Peyer's patch (tissue), 4 donors: ENCODE measurements around the gene SLC7A7. TPM values are rescaled to one million over a fixed set of nuclear protein-coding genes. Genes with fewer than 3 reads are reported as not detected.

Source experiments
- DNase-seq, 3 donors: peaks; one replicate each; pipeline ENCODE4 v3.0.0-alpha.2; 2017 to 2019
- H3K27ac ChIP-seq, 4 donors: fragments of 200-600 bp; sonication (generic); one replicate each; pipeline ENCODE4 v1.5.1; 2016 to 2019
- H3K27me3 ChIP-seq, 2 donors: fragments of 200-600 bp; sonication (generic); one replicate each; pipeline ENCODE4 v1.5.1; 2019
- H3K36me3 ChIP-seq, 3 donors: fragments of 200-600 bp; sonication (generic); one replicate each; pipeline ENCODE4 v1.5.1; 2016 to 2019
- H3K4me1 ChIP-seq, 4 donors: fragments of 200-600 bp; sonication (generic); one replicate each; pipeline ENCODE4 v1.5.1; 2016 to 2019
- H3K4me3 ChIP-seq, 4 donors: fragments of 200-600 bp; sonication (generic); 1 replicate in 3 of 4; 2 replicates in 1 of 4; pipeline ENCODE4 v1.5.1; 2016 to 2019; ENCODE audit warnings: mild to moderate bottlenecking in 1 of 4
- H3K9me3 ChIP-seq, 4 donors: fragments of 200-600 bp; sonication (generic); one replicate each; pipeline ENCODE4 v1.5.1; 2016 to 2019; ENCODE audit warnings: mild to moderate bottlenecking in 1 of 4
- CTCF ChIP-seq, 6 experiments: fragments of 450-650 bp in 4 of 6; fragments of 200-600 bp in 2 of 6; sonication (generic) in 1 of 6; IDR thresholded peaks; one replicate each; pipeline ENCODE4 v1.5.1; 2017 to 2019; ENCODE audit warnings: antibody characterized with exemption in 6 of 6, mild to moderate bottlenecking in 3 of 6, moderate library complexity in 1 of 6
- POLR2A ChIP-seq, 2 donors: fragments of 450-650 bp; IDR thresholded peaks; one replicate each; pipeline ENCODE4 v1.5.1; 2017; ENCODE audit warnings: antibody characterized with exemption in 2 of 2, mild to moderate bottlenecking in 2 of 2, moderate library complexity in 2 of 2
- total RNA-seq, 4 donors: library from RNA; depleted of rRNA; stranded (reverse); fragments of >200 nt; gene quantifications; one replicate each; pipeline ENCODE4 v1.1.0, GENCODE V29; 2016

The SLC7A7 gene
- total RNA-seq, 4 donors from 2014 or later = 30.5 to 787 (median 367) TPM

- Histone ChIP-seq H3K4me3 (no peak overlapping the region), H3K27ac (no peak overlapping the region), H3K4me1 (no peaks in the 10 kb centered on the region), H3K9me3 (no peaks in the 10 kb centered on the region), H3K36me3 (no peaks in the 10 kb centered on the region), H3K27me3 (no peaks in the 10 kb centered on the region)
- no peak for TF ChIP-seq POLR2A (IDR thresholded peaks at IDR 0.05)
- no peak for TF ChIP-seq CTCF (IDR thresholded peaks at IDR 0.05)
- DNase-seq = no peak
Observed at GRCh38 chr14:22752422-22752821, 62.8 kb downstream of the SLC7A7 start.

GRCh38 chr14:22748631-22749068 lies 66.6 kb downstream of the SLC7A7 start:
- Histone ChIP-seq H3K4me1 (no peaks in the 10 kb centered on the region), H3K27ac (peak overlapping the region in 1 of 4 donors; percentile 43), H3K9me3 (no peaks in the 10 kb centered on the region), H3K27me3 (no peaks in the 10 kb centered on the region), H3K4me3 (no peak overlapping the region), H3K36me3 (no peaks in the 10 kb centered on the region)
- TF ChIP-seq CTCF (IDR thresholded peaks at IDR 0.05) (peak in 2 of 6 experiments; percentile 5 to 28), POLR2A (IDR thresholded peaks at IDR 0.05) (no peak)
- DNase-seq = no peak

GRCh38 chr14:22748206-22748605 lies 67.0 kb downstream of the SLC7A7 start:
- H3K27ac ChIP-seq = peak overlapping the region in 1 of 4 donors; percentile 43
- H3K4me3 ChIP-seq = no peak overlapping the region
- no peaks in the 10 kb centered on the region for H3K9me3 ChIP-seq
- H3K4me1 ChIP-seq = no peaks in the 10 kb centered on the region
- H3K36me3 ChIP-seq = no peaks in the 10 kb centered on the region
- no peak for TF ChIP-seq POLR2A (IDR thresholded peaks at IDR 0.05)
- TF ChIP-seq CTCF (IDR thresholded peaks at IDR 0.05) = no peak
- no peak for DNase-seq
- no peaks in the 10 kb centered on the region for H3K27me3 ChIP-seq

GRCh38 chr14:22747769-22748168 lies 67.5 kb downstream of the SLC7A7 start:
- TF ChIP-seq CTCF (IDR thresholded peaks at IDR 0.05) (no peak), POLR2A (IDR thresholded peaks at IDR 0.05) (no peak)
- Histone ChIP-seq H3K27ac (no peak overlapping the region), H3K4me1 (no peaks in the 10 kb centered on the region), H3K36me3 (no peaks in the 10 kb centered on the region), H3K27me3 (no peaks in the 10 kb centered on the region), H3K9me3 (no peaks in the 10 kb centered on the region), H3K4me3 (no peak overlapping the region)
- no peak for DNase-seq

- Histone ChIP-seq H3K4me3 (no peak overlapping the region), H3K27me3 (no peaks in the 10 kb centered on the region), H3K9me3 (no peaks in the 10 kb centered on the region), H3K36me3 (no peaks in the 10 kb centered on the region), H3K27ac (no peak overlapping the region), H3K4me1 (no peaks in the 10 kb centered on the region)
- TF ChIP-seq POLR2A (IDR thresholded peaks at IDR 0.05) (no peak), CTCF (IDR thresholded peaks at IDR 0.05) (no peak)
- DNase-seq = no peak
Observed at GRCh38 chr14:22740020-22740419, 75.2 kb downstream of the SLC7A7 start.

- TF ChIP-seq CTCF (IDR thresholded peaks at IDR 0.05) (no peak), POLR2A (IDR thresholded peaks at IDR 0.05) (no peak)
- no peaks in the 10 kb centered on the region for H3K4me1 ChIP-seq
- H3K27me3 ChIP-seq = no peaks in the 10 kb centered on the region
- no peaks in the 10 kb centered on the region for H3K36me3 ChIP-seq
- H3K9me3 ChIP-seq = no peaks in the 10 kb centered on the region
- no peak overlapping the region for H3K4me3 ChIP-seq
- DNase-seq = no peak
- H3K27ac ChIP-seq = no peak overlapping the region
Observed at GRCh38 chr14:22739423-22739822, 75.8 kb downstream of the SLC7A7 start.
